Measurements from ENCODE around the gene FSIP1.

The FSIP1 gene

DNA sequence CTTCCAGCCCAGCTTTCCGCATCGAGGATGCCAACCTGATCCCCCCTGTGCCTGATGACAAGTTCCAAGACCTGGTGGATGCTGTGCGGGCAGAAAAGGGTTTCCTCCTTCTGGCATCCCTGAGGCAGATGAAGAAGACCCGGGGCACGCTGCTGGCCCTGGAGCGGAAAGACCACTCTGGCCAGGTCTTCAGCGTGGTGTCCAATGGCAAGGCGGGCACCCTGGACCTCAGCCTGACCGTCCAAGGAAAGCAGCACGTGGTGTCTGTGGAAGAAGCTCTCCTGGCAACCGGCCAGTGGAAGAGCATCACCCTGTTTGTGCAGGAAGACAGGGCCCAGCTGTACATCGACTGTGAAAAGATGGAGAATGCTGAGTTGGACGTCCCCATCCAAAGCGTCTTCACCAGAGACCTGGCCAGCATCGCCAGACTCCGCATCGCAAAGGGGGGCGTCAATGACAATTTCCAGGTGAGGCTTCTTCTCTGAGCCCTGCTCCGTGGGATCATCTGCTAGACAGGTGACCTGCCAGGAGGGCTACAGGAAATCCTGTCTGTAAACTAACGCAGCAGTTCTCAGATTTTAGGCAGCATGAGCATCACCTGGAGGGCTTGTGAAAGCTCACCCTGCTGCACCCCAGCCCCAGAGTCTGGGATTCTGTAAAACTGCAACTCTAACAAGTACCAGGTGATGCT lies 200.2 kb downstream of the FSIP1 start:
- no peak for DNase-seq (ENCODE audit: low read depth in 2 of 2)

DNA sequence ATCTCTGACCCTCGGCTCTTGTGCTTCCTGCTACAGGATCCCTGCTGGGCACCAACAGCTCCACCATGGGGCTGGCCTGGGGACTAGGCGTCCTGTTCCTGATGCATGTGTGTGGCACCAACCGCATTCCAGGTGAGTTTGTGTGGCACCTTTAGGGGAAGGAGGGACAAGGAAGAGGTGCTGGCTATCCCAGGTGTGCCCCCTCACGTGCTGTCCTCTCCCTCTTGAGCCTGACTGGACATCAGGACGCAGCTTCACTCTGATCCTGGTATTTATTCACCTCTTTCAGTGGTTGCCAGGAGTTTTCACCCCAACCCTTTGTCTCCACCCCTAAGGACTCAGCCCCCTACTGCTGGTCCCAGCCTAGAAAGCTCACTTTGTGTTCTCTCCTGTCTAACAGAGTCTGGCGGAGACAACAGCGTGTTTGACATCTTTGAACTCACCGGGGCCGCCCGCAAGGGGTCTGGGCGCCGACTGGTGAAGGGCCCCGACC lies 200.8 kb downstream of the FSIP1 start:
- DNase-seq (ENCODE audit: low read depth in 2 of 2): no peak

DNA sequence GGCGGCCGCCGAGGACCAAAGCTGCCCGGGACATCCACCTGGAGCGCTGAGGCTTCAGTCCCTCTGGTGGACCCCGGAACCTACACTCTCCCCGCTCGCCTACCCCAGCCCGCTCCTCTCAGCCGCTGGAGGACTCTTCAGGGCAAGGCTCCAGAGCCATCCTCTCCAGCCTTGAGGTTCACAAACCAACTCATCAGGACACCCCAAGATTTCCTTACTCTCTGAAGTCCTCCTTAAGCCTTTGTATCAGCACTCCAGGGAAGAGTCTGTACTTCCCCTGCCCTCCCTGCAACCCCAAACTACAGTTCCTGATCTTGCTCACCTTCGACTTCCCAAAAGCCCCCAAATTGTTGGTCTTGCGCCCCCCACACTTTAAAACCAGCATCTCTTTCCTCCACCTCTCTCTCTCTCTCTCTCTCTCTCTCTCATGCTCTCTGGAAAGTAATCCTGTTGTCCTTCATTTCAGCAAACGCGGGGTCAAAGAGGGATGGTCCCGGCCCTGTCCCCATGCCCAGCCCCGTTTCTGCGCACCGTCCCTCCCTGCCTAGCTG lies 201.3 kb downstream of the FSIP1 start:
- no peak for DNase-seq (ENCODE audit: low read depth in 2 of 2)

DNA sequence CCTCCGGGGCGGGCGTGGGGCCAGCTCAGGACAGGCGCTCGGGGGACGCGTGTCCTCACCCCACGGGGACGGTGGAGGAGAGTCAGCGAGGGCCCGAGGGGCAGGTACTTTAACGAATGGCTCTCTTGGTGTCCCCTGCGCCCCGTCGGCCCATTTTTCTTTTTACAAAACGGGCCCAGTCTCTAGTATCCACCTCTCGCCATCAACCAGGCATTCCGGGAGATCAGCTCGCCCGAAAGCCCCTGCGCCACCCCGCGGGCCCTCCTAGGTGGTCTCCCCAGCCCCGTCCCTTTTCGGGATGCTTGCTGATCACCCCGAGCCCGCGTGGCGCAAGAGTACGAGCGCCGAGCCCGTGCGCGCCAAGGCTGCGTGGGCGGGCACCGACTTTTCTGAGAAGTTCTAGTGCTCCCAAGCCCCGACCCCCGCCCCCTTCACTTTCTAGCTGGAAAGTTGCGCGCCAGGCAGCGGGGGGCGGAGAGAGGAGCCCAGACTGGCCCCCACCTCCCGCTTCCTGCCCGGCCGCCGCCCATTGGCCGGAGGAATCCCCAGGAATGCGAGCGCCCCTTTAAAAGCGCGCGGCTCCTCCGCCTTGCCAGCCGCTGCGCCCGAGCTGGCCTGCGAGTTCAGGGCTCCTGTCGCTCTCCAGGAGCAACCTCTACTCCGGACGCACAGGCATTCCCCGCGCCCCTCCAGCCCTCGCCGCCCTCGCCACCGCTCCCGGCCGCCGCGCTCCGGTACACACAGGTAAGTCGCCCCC lies 202.0 kb downstream of the FSIP1 start, which contains the start of gene THBS1:
TSS of gene THBS1 (plus strand) at position 595 of the 757 bp plus-strand sequence. CDS start 779 bp downstream, outside the sequence.
- DNase-seq (ENCODE audit: low read depth in 2 of 2): peak in 1 of 2 donors; percentile 15

DNA sequence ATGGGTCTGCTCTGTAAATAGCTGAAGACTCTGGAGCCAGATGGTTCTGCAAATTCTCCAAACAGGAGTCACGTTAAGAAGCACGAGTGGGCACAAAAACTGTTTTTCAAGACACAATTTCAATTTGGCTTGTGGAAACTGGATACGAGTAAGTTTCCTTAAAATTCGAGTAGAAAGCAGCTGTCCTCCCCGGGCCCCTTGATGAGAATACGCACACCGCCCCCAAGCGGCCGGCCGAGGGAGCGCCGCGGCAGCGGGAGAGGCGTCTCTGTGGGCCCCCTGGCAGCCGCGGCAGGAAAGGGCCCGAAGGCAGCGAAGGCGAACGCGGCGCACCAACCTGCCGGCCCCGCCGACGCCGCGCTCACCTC lies 202.5 kb downstream of the FSIP1 start:
- peak; percentile 78 to 79 for DNase-seq (ENCODE audit: low read depth in 2 of 2)

DNA sequence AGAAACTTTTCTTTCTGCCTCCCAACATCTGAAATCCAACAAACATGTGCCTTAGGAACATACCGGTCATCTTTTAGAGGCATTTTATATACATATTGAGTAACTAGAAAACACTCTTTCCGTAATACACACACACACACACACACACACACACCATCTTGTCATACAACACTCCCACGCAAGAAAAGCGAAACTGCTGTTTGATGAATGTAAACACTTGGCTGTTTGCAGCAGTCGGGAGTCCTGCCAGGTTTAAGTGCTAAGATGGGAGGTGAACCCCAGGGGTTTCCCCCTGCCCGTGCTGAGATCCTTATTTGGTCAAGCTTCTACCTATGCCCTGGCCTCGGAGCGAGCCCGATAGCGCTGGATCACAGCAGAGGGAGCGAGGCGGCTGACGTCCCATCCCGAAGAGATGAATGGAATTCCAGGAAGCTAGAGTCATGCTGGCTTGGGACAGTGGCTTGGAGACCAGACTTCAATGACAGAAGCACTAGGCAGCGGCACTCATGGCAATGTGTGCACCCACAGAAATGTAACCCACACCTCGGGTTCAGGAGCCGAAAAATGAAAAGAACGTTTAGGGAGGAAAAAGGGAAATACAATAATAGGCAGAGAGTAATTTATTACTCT lies 203.0 kb downstream of the FSIP1 start:
- no peak for DNase-seq (ENCODE audit: low read depth in 2 of 2)

DNA sequence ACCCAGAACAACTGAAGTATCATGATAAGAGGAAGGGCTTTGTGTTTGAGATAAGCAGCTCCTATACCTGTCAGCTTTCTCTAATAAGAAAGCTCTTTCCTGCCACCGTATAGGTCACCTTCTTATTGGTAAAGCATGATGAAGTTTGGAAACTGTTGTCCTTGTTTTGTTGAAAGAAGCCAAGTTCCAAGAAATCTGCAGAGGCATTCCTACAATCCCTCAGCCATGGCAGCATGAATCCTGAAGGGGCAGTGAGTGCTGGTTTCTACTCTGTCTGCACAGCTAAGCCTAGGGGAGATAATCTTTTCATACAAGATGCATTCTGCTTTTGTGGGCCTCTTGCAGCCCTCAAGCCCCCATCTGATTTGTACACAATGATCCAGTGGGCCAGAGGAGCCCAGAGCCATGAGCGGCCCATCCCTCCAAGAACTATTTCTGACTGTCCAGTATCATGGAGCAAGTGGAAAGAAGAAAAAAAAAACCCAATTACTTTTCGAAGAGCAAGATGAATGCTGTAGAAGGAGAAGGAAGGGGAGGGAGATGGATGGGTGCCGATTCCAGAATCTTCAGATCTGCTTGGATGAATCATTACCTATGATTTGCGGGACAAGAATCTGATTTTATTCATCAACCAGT lies 203.7 kb downstream of the FSIP1 start:
- DNase-seq (ENCODE audit: low read depth in 2 of 2): no peak

DNA sequence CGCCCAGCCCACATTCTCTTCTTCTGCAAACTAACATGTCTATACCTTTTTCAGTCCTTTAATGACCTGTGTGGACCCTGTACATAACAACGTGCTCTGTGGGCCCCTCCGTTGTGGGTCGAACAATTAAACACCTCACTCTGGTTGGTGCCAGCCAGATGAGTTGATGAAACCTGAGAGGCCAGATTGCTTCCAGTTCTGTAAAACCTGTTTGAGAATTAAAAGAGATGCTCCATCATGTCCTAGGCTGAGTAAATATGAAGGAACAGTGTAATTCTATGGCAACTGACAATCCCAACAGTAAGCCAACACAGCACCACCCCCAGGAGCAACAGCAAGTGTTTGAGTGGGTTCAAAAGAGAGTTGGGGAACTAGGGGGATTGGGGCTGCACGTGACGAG lies 207.5 kb downstream of the FSIP1 start:
- DNase-seq (ENCODE audit: low read depth in 2 of 2): no peak

DNA sequence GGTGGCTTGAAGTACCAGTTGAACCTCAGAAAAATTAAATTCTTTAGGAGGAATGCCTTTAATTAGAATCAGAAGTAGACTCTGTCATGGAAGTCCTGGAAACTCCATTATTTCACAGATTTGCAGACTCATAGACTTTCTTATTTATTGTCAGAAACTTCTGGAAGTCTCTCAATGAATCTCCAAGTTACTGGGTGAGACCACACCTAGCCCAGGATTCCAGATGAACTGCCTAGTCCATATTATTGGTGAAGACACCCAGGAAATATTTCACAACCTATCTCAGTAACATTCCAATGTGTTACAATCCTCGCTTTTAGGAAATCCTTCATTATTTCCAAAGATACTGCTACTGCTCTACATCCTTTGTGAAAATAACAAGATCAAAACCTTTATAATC lies 208.2 kb downstream of the FSIP1 start:
- DNase-seq (ENCODE audit: low read depth in 2 of 2): no peak

DNA sequence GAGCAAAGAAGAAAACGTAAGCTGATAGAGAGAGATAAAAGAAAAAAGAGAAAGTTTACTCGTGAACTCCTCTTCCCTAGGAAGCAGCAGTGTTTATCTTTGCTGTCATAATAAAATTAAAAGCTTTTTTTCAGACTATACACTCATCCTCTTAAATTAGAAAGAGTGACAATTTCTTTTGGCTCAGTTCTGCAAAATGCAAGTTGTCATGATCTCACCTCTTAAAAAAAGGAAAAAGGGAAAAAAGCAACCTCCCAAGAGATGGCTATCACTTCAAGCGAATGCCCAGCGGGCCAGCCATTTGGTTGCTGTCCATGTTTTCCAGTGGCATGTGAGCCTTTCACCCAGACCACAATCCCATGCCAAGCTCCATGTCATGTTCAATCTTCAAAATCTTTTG lies 208.8 kb downstream of the FSIP1 start:
- DNase-seq (ENCODE audit: low read depth in 2 of 2): no peak

DNA sequence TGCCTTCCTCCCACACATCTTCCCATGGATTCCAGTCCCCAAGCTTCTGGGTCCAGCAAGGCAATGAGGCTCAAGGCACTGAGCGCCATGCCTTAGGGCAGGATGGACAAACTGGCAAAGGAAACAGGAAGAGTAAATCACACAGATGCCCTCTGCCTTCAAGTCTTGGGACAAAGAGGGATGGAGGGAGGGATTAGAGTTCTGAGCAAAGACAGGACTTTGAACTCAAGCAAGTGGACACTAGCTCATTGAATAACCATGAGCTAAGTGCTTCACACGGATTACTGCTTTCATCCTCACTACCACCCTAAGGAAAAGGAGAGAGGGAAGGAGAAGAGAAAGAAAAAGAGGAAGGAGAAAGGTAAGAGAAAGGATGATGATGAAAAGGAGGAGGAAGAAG lies 209.4 kb downstream of the FSIP1 start:
- DNase-seq (ENCODE audit: low read depth in 2 of 2): no peak

DNA sequence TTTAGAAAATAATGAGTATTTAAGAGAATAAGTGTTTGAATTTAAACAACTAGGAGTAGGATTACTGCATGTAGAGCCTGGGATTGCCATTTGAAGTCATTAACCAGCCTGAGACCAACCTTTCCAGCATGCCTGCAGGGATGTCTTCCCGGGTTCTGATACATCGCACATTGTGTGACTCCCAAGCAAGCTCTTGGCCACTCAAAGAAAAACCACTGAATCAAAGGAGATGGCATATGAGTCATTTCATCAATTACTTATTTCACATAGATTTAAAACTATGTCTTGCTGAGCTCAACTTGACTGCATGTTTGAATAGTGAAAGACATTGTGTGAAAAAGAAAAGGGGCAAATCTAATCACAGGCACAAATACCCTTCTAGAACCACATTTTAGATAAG lies 216.8 kb downstream of the FSIP1 start:
- no peak for DNase-seq (ENCODE audit: low read depth in 2 of 2)

DNA sequence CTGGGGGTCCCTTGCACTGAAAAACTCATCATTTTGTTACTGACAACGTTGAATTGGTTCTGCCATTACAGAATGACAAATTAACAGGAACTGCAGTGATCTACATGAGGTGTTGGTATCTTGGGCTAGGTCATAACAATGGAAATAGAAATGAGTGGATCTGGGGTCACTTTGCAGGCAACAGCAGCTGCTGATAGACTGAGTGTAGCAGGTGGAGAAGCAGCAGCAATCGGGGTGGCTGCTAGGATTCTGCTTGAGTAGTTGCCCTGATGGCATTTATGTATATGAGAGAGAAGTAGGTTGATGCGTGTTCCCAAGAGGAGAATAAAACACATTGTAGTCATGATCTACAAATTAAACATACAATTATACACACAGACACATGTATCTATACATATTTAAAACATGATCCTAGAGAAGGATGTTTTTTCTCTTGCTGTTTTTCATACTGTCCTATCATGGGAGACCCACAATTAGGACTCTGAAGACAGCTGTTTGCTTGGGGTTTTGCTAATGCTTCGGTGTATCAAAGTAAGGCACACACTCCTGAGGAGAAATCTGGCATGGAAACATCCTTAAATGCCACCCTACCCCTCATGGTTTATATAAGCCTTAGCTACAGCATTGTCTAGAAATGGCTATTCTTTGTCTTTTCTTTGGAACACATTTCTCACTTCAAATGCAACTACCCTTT lies 217.5 kb downstream of the FSIP1 start:
- DNase-seq (ENCODE audit: low read depth in 2 of 2): no peak

DNA sequence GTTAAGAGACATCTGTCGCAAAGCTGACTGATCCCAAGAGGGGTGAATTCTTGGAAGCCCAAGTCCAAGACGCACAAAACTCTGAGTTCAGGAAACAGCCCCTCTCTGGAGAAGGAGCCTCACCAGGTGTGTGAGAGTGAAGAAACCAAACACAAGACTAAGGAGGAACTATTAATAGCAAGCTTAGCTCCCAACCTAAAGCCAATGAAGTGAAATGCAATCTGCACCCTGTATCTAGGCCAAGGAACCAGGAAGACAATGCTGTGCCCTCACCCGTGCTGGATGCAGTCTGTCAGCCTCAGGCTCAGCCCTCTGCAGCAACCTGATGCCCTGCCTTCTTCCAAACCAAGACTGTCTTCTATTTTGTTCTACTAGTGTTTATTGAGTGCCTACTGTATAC lies 224.2 kb downstream of the FSIP1 start:
- DNase-seq (ENCODE audit: low read depth in 2 of 2): no peak

DNA sequence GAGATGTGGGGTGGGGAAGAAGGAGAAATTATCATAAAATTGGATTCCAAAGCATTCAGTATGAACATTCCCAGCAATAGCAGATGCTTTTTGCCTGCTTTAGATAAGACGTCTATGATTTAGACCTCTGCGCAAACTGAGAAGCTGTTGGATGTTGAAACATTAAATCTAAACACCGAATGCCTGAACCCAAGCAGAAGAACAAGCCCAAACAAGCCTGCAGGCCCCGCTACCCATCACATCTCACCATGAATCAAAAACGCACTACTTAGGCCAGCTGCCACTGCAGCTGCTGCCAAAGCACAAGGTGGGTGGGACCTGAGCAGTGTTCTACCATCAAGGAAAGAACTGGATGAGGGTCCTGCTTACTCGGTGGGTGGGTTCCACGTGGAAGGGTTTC lies 226.2 kb downstream of the FSIP1 start:
- DNase-seq (ENCODE audit: low read depth in 2 of 2): no peak

DNA sequence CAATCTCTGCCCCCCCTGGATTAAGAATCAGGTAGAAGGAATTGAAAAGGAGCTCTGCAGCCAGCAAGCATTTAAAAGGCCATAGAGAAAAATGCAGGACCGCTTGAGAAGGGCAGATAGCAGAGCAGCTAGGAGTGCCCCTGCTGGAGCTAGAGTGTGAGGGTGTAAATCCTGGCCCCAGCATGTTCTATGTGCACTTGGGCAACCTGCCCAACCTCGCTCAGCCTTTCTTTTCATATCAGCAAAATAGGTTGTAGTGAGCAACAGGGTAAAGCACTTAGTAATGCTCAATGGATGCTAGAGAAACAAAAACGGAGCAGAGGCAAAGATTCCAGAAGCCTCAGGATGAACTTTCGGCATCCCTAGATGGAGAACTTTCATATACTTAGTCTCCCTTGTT lies 226.8 kb downstream of the FSIP1 start:
- DNase-seq (ENCODE audit: low read depth in 2 of 2): no peak

DNA sequence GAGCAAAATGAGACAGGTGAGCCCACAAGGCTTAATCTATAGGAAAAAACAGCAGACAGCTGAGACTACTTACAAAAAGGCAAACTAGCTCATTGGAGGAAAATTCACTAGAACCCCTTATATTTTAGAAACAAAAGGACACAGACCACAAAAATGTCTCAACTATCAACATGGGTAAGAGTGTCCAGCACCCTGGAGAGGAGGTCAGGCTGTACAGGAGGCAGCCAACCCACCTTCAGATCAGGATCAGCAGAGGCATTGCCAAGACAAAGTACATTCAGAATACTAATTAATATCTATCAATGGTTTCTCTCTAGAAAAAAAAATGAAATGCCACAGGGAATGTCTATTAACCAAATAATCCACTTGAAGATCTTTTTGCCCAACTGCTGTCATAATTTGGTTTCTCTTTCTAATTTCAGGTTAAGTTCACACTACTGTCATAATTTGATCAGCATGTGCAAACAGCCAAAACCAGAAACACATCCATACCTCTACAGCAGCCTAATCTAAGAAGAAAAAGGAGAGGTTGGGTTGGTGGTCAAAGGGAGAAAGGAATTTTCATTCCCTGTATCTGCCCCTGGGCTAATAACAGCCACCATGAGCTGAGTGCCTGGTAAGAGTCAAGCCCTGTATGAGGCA lies 227.8 kb downstream of the FSIP1 start:
- DNase-seq (ENCODE audit: low read depth in 2 of 2): no peak

DNA sequence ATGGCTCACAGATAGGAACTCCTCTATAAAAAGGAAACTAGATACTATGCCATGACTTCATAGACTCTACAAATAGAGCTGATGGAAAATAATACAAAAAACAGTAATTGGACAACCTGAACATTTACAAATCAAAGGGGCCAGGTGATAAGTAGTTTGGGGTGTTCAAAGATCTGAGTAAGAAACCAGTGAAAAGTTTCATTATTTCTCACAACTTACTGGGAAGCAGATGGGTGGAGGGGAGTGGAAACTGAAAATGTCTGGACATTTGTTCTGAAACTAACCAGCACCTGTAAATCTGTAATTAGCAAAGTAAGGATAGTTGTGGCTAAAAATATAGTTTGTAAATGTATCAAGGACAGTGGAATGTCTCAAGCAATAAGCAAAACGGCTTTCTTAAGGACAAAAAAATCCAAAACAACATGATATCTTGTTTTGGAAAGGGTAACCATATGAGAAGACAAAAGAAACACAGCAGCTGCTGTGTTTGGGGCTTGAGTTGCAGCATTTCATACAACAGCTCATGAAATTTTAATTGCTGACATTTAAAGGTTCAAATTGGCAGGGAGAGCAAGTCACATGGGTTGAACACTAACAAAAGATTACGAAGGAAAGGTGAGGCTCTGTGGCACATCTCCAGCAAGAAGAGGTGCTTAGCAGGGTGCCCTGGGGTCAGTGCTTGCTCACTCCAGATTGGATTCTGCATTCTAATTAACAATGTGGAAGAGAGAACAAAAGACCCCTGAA lies 228.5 kb downstream of the FSIP1 start:
- DNase-seq (ENCODE audit: low read depth in 2 of 2): no peak

DNA sequence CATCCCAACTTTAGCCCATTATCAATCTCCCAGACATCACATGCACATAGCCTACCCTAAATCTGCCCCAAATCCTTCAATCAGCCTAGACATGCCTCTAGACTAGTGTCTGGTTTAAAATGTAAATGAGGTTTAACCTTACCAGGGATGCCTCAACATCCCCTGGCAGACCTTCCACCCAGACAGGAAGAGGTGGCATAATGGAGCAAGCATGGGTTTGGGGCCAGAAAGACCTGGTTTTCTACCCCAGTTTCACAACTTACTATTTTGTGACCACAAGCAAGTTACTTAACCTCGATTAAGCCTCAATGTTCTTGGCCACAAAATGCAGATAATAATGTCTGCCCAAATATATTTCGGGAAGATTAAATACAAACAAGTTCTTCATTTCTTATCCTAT lies 230.1 kb downstream of the FSIP1 start:
- DNase-seq (ENCODE audit: low read depth in 2 of 2): no peak

DNA sequence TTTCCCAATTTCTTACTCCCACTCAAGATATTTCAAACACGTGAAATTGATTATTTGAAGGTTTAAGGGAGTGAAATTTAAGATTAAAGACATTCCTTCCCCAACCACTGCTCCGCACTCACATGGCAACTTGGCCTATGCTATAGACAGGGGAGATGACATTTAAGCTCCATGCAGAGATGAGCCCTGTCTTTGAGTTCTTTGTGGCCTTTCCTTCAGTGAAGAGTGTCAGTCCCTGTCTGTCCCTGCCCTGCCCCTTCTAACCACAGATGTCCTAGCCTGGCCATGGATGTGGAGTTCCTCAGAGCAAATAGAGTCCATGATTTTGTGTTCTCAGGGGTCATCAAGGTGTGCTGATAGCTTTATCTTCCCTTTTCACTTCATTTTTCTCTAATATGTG lies 231.2 kb downstream of the FSIP1 start:
- no peak for DNase-seq (ENCODE audit: low read depth in 2 of 2)

All from stimulated activated CD8-positive, alpha-beta memory T cell treated with anti-CD3 and anti-CD28 coated beads, Interleukin-15, amount 100 ng/mL, for 48 hours (primary cell).